HEK293T (cell line): ENCODE measurements around the gene RAB13.

Experiments
- BHLHE40 ChIP-seq: fragments of 450-650 bp; IDR thresholded peaks from 2 replicates; pipeline ENCODE4 v1.6.1; 2016; ENCODE audit warnings: mild to moderate bottlenecking, moderate library complexity, borderline replicate concordance
- CTBP1 ChIP-seq: fragments of 450-650 bp; IDR thresholded peaks from 2 replicates; pipeline ENCODE4 v1.6.1; 2016; ENCODE audit warnings: borderline replicate concordance
- ELF4 ChIP-seq: fragments of 450-650 bp; IDR thresholded peaks from 2 replicates; pipeline ENCODE4 v1.6.1; 2017; ENCODE audit warnings: antibody characterized with exemption
- FOXA1 ChIP-seq: fragments of 450-650 bp; IDR thresholded peaks from 2 replicates; pipeline ENCODE4 v1.6.1; 2016; ENCODE audit warnings: mild to moderate bottlenecking
- FOXM1 ChIP-seq: fragments of 450-650 bp; IDR thresholded peaks from 2 replicates; pipeline ENCODE4 v1.6.1; 2017; ENCODE audit warnings: mild to moderate bottlenecking, borderline replicate concordance
- HDGF ChIP-seq: fragments of 450-650 bp; IDR thresholded peaks from 2 replicates; pipeline ENCODE4 v1.6.1; 2017; ENCODE audit warnings: antibody characterized with exemption, borderline replicate concordance
- L3MBTL2 ChIP-seq: fragments of 450-650 bp; conservative IDR thresholded peaks from 2 replicates; pipeline ENCODE4 v1.6.1; 2016; ENCODE audit warnings: mild to moderate bottlenecking
- NFRKB ChIP-seq: fragments of 450-650 bp; IDR thresholded peaks from 2 replicates; pipeline ENCODE4 v1.6.1; 2016; ENCODE audit warnings: mild to moderate bottlenecking, moderate library complexity
- SP1 ChIP-seq: fragments of 450-650 bp; IDR thresholded peaks from 2 replicates; pipeline ENCODE4 v1.6.1; 2017
- SUZ12 ChIP-seq: fragments of 450-650 bp; IDR thresholded peaks from 2 replicates; pipeline ENCODE4 v1.6.1; 2016; ENCODE audit warnings: mild to moderate bottlenecking
- TARDBP ChIP-seq: fragments of 450-650 bp; IDR thresholded peaks from 2 replicates; pipeline ENCODE4 v1.6.1; 2016
- ZNF384 ChIP-seq: fragments of 450-650 bp; IDR thresholded peaks from 2 replicates; pipeline ENCODE4 v1.6.1; 2016
- TF ChIP-seq, protein P1 (sequence below): fragments of 450-650 bp; IDR thresholded peaks from 2 replicates; pipeline ENCODE4 v1.6.1; 2016

- no peak for TF ChIP-seq SP1
- TF ChIP-seq, protein P1, sequence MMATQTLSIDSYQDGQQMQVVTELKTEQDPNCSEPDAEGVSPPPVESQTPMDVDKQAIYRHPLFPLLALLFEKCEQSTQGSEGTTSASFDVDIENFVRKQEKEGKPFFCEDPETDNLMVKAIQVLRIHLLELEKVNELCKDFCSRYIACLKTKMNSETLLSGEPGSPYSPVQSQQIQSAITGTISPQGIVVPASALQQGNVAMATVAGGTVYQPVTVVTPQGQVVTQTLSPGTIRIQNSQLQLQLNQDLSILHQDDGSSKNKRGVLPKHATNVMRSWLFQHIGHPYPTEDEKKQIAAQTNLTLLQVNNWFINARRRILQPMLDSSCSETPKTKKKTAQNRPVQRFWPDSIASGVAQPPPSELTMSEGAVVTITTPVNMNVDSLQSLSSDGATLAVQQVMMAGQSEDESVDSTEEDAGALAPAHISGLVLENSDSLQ = no peak
- TF ChIP-seq ZNF384 = no peak
- 0 out of 2 replicates have a peak, but pooled peaks have one; percentile 24 for TF ChIP-seq FOXM1
- 0 out of 2 replicates have a peak, but pooled peaks have one; percentile 60 for TF ChIP-seq TARDBP
- TF ChIP-seq NFRKB = no peak
- TF ChIP-seq SUZ12 = no peak
- no peak for TF ChIP-seq FOXA1
- TF ChIP-seq L3MBTL2 = no peak
- no peak for TF ChIP-seq BHLHE40
- no peak for TF ChIP-seq HDGF
- no peak for TF ChIP-seq ELF4
- no peak for TF ChIP-seq CTBP1
Measured at GRCh38 chr1:153944005-153944826, 41.9 kb downstream of the RAB13 start.
